GM23338 (cell line): ENCODE data around the gene WNT11. TPM values are rescaled to one million over a fixed set of nuclear protein-coding genes. Genes with fewer than 3 reads are reported as not detected.

ENCODE experiments used
- ATAC-seq: fragments of 200-7000 bp; cut with Tn5 transposase; 3 replicates; pipeline ENCODE4 v1.9.1; 2020
- DNase-seq: peaks from one replicate; pipeline ENCODE4 v3.0.0-alpha.2; 2015; ENCODE audit warnings: low spot score
- H2AFZ ChIP-seq: fragments of 200-600 bp; sonication (generic); 2 replicates; pipeline ENCODE4 v1.8.0; 2016; ENCODE audit warnings: antibody characterized with exemption, mild to moderate bottlenecking, moderate library complexity
- H3F3A ChIP-seq: fragments of 200-600 bp; sonication (generic); replicated peaks from 2 replicates; pipeline ENCODE4 v1.8.0; 2017; ENCODE audit warnings: antibody characterized with exemption, mixed run types, low read depth
- H3K27ac ChIP-seq: fragments of 200-600 bp; sonication (generic); 2 replicates; pipeline ENCODE4 v1.6.1; 2016; ENCODE audit warnings: low read depth
- H3K27me3 ChIP-seq: fragments of 200-600 bp; sonication (generic); 2 replicates; pipeline ENCODE4 v1.8.0; 2016; ENCODE audit warnings: mild to moderate bottlenecking, mixed run types, moderate library complexity; ENCODE audit not compliant: insufficient read depth
- H3K36me3 ChIP-seq: fragments of 200-600 bp; sonication (generic); 2 replicates; pipeline ENCODE4 v1.8.0; 2016; ENCODE audit warnings: mild to moderate bottlenecking; ENCODE audit not compliant: insufficient read depth
- H3K4me1 ChIP-seq: fragments of 200-600 bp; sonication (generic); 2 replicates; pipeline ENCODE4 v1.8.0; 2016; ENCODE audit warnings: mild to moderate bottlenecking, moderate library complexity; ENCODE audit not compliant: insufficient read depth
- H3K4me2 ChIP-seq: fragments of 200-600 bp; sonication (generic); 2 replicates; pipeline ENCODE4 v1.7.1; 2017; ENCODE audit warnings: mixed run types
- H3K4me3 ChIP-seq: fragments of 200-600 bp; sonication (generic); 2 replicates; pipeline ENCODE4 v1.6.1; 2016; ENCODE audit warnings: mixed run types
- H3K79me2 ChIP-seq: fragments of 200-600 bp; sonication (generic); replicated peaks from 2 replicates; pipeline ENCODE4 v1.8.0; 2017; ENCODE audit warnings: mild to moderate bottlenecking; ENCODE audit not compliant: insufficient read depth
- H3K9me2 ChIP-seq: fragments of 200-600 bp; sonication (generic); 2 replicates; pipeline ENCODE4 v1.8.0; 2017; ENCODE audit not compliant: insufficient read depth
- H4K20me1 ChIP-seq: fragments of 200-600 bp; sonication (generic); replicated peaks from 2 replicates; pipeline ENCODE4 v1.8.0; 2017; ENCODE audit warnings: mild to moderate bottlenecking; ENCODE audit not compliant: insufficient read depth
- H3K27ac Mint-ChIP-seq: 2 replicates; pipeline ENCODE4 v1.8.0; 2020; ENCODE audit warnings: inconsistent platforms, mild to moderate bottlenecking, moderate library complexity, mixed read lengths
- H3K27me3 Mint-ChIP-seq: 3 replicates; pipeline ENCODE4 v1.8.0; 2022; ENCODE audit warnings: low read depth, mild to moderate bottlenecking, moderate library complexity, mixed read lengths, inconsistent platforms; ENCODE audit not compliant: insufficient read depth, poor library complexity
- H3K36me3 Mint-ChIP-seq: 3 replicates; pipeline ENCODE4 v1.8.0; 2021; ENCODE audit warnings: low read depth, mild to moderate bottlenecking, inconsistent platforms, moderate library complexity, mixed read lengths
- H3K4me1 Mint-ChIP-seq: 3 replicates; pipeline ENCODE4 v1.8.0; 2020; ENCODE audit warnings: mild to moderate bottlenecking, inconsistent platforms, mixed read lengths
- H3K4me3 Mint-ChIP-seq: 3 replicates; pipeline ENCODE4 v1.8.0; 2021; ENCODE audit warnings: moderate library complexity, mild to moderate bottlenecking, inconsistent platforms, mixed read lengths
- H3K9me3 Mint-ChIP-seq: 3 replicates; pipeline ENCODE4 v1.8.0; 2020; ENCODE audit warnings: moderate library complexity, mild to moderate bottlenecking, inconsistent platforms, mixed read lengths
- EZH2 ChIP-seq: fragments of 200-600 bp; sonication (generic); IDR thresholded peaks from one replicate; pipeline ENCODE4 v1.8.0; 2017; ENCODE audit warnings: antibody characterized with exemption, mild to moderate bottlenecking, low read depth; ENCODE audit not compliant: unreplicated experiment
- EZH2phosphoT487 ChIP-seq: fragments of 200-600 bp; sonication (generic); IDR thresholded peaks from one replicate; pipeline ENCODE4 v1.8.1; 2018; ENCODE audit warnings: antibody characterized with exemption; ENCODE audit not compliant: unreplicated experiment
- NANOG ChIP-seq: IDR thresholded peaks from 2 replicates; pipeline ENCODE4 v1.6.1; 2016; ENCODE audit warnings: antibody characterized with exemption, borderline replicate concordance
- POLR2AphosphoS5 ChIP-seq: IDR thresholded peaks from 2 replicates; pipeline ENCODE4 v1.6.1; 2016; ENCODE audit warnings: antibody characterized with exemption, low read depth
- REST ChIP-seq: IDR thresholded peaks from one replicate; pipeline ENCODE4 v1.6.1; 2018; ENCODE audit warnings: antibody characterized with exemption; ENCODE audit not compliant: unreplicated experiment
- ZNF331 ChIP-seq: fragments of 250-450 bp; sonication (Bioruptor Pico); IDR thresholded peaks from 2 replicates; pipeline ENCODE4 v1.5.0; 2020; ENCODE audit warnings: low read depth, mild to moderate bottlenecking, moderate library complexity
- ZNF462 ChIP-seq: fragments of 250-450 bp; sonication (Bioruptor Pico); IDR thresholded peaks from 2 replicates; pipeline ENCODE4 v1.5.0; 2020; ENCODE audit warnings: mild to moderate bottlenecking, moderate library complexity
- polyA plus RNA-seq: library from polyadenylated mRNA; unstranded; fragments of >200 nt; fragmentation: Nextera tagmentation; extraction: Ambion mirVana; gene quantifications from 2 replicates; pipeline ENCODE4 v1.2.1, GENCODE V29; 2016
- total RNA-seq: library from RNA; depleted of rRNA; stranded (reverse); fragments of >200 nt; shearing (Covaris generic); gene quantifications from 2 replicates; pipeline ENCODE4 v1.2.3, GENCODE V29; 2014

The WNT11 gene
- total and polyA plus RNA-seq, 2 experiments from 2014 or later: 0.44 to 0.56 TPM

- ATAC-seq: no peak
- H3F3A ChIP-seq: no peaks in the 10 kb centered on the region
- TF ChIP-seq NANOG (no peak), EZH2phosphoT487 (no peak), REST (no peak), EZH2 (no peak), ZNF331 (CRISPR knock-in tag) (no peak), ZNF462 (CRISPR knock-in tag) (no peak), POLR2AphosphoS5 (no peak)
- peaks cover 20% of the 10 kb centered on the region for H3K27me3 Mint-ChIP-seq
- H2AFZ ChIP-seq: no peak overlapping the region
- no peaks in the 10 kb centered on the region for H3K4me1 ChIP-seq
- no peak overlapping the region for H3K4me2 ChIP-seq
- H3K27ac ChIP-seq: no peak overlapping the region
- H3K36me3 Mint-ChIP-seq: no peaks in the 10 kb centered on the region
- H3K36me3 ChIP-seq: no peaks in the 10 kb centered on the region
- H3K9me3 Mint-ChIP-seq: no peaks in the 10 kb centered on the region; the same call in 2 of the 3 replicates
- no peaks in the 10 kb centered on the region for H3K79me2 ChIP-seq
- no peak overlapping the region for H3K27ac Mint-ChIP-seq
- no peaks in the 10 kb centered on the region for H4K20me1 ChIP-seq
- no peaks in the 10 kb centered on the region for H3K27me3 ChIP-seq
- H3K4me1 Mint-ChIP-seq: no peaks in the 10 kb centered on the region
- no peaks in the 10 kb centered on the region for H3K9me2 ChIP-seq
- DNase-seq: no peak
- no peak overlapping the region for H3K4me3 ChIP-seq
- no peak overlapping the region for H3K4me3 Mint-ChIP-seq
Observed at GRCh38 chr11:76197941-76198640, 8.2 kb downstream of the WNT11 start.
